HepG2 (cell line): ENCODE data around the gene FAM217B. TPM values are rescaled to one million over a fixed set of nuclear protein-coding genes. Genes with fewer than 3 reads are reported as not detected.

Source experiments
- ARNTL ChIP-seq: sonication (generic); formaldehyde crosslinking; IDR thresholded peaks from 2 replicates; pipeline ENCODE4 v1.4.0; 2020; ENCODE audit warnings: mild to moderate bottlenecking, missing genetic modification reagents
- ATF3 ChIP-seq: sonication (generic); formaldehyde crosslinking; IDR thresholded peaks from 2 replicates; pipeline ENCODE4 v1.4.0; 2020; ENCODE audit warnings: missing genetic modification reagents
- CBX2 ChIP-seq, 2 experiments: fragments of 200-600 bp in 1 of 2; sonication (generic); formaldehyde crosslinking in 1 of 2; IDR thresholded peaks; 2 replicates each; pipeline versions ENCODE4 v1.7.0 to v1.8.1; 2018 to 2022; ENCODE audit warnings: low read depth in 2 of 2, low read length in 1 of 2, mild to moderate bottlenecking in 1 of 2, missing genetic modification reagents in 1 of 2
- ETV5 ChIP-seq: IDR thresholded peaks from 2 replicates; pipeline ENCODE4 v1.6.1; 2018; ENCODE audit warnings: missing biosample characterization, missing genetic modification reagents, inconsistent platforms, borderline replicate concordance
- GABPA ChIP-seq, 2 experiments: IDR thresholded peaks; 2 replicates each; pipeline ENCODE4 v1.6.1; 2011 to 2016; ENCODE audit warnings: low read depth in 2 of 2, low read length in 1 of 2, missing biosample characterization in 1 of 2, missing genetic modification characterization in 1 of 2
- HNF4A ChIP-seq: sonication (generic); formaldehyde crosslinking; IDR thresholded peaks from 2 replicates; pipeline ENCODE4 v1.4.0; 2020; ENCODE audit warnings: missing genetic modification reagents
- KLF11 ChIP-seq: IDR thresholded peaks from 2 replicates; pipeline ENCODE4 v1.6.1; 2016; ENCODE audit warnings: missing compliant biosample characterization
- NFE2L2 ChIP-seq: fragments of 150-350 bp; IDR thresholded peaks from 2 replicates; pipeline ENCODE4 v1.6.1; 2014; ENCODE audit warnings: low read length
- ONECUT2 ChIP-seq: sonication (generic); formaldehyde crosslinking; IDR thresholded peaks from 2 replicates; pipeline ENCODE4 v1.4.0; 2020; ENCODE audit warnings: missing genetic modification reagents
- REST ChIP-seq, 2 experiments: IDR thresholded peaks; 2 replicates each; pipeline ENCODE4 v1.6.1; 2011 to 2012; ENCODE audit warnings: low read length in 2 of 2, borderline replicate concordance in 1 of 2, low read depth in 1 of 2, mild to moderate bottlenecking in 1 of 2, moderate library complexity in 1 of 2
- SMARCE1 ChIP-seq: fragments of 450-650 bp; IDR thresholded peaks from 2 replicates; pipeline ENCODE4 v1.6.1; 2017; ENCODE audit warnings: borderline replicate concordance
- SRY ChIP-seq: sonication (generic); formaldehyde crosslinking; IDR thresholded peaks from 2 replicates; pipeline ENCODE4 v1.8.0; 2022; ENCODE audit warnings: mild to moderate bottlenecking, missing genetic modification reagents
- TBL1XR1 ChIP-seq: fragments of 150-350 bp; IDR thresholded peaks from 2 replicates; pipeline ENCODE4 v1.6.1; 2014; ENCODE audit warnings: borderline replicate concordance, low read length; ENCODE audit not compliant: partially characterized antibody
- ZFP36L1 ChIP-seq: sonication (generic); formaldehyde crosslinking; IDR thresholded peaks from 2 replicates; pipeline ENCODE4 v1.8.0; 2022; ENCODE audit warnings: mild to moderate bottlenecking, missing genetic modification reagents, moderate library complexity
- ZKSCAN1 ChIP-seq: fragments of 150-350 bp; IDR thresholded peaks from 2 replicates; pipeline ENCODE4 v1.6.1; 2014; ENCODE audit warnings: low read length
- ZNF331 ChIP-seq: sonication (generic); formaldehyde crosslinking; IDR thresholded peaks from 2 replicates; pipeline ENCODE4 v1.4.0; 2020; ENCODE audit warnings: missing genetic modification reagents
- ZNF615 ChIP-seq: sonication (generic); formaldehyde crosslinking; IDR thresholded peaks from 2 replicates; pipeline ENCODE4 v1.5.0; 2020; ENCODE audit warnings: mild to moderate bottlenecking, missing genetic modification reagents, borderline replicate concordance
- polyA plus RNA-seq, 8 experiments: library from polyadenylated mRNA; depleted of rRNA in 3 of 8; stranded (reverse) in 7 of 8; unstranded in 1 of 8; fragments of >200 nt; fragmentation: Illumina TruSeq in 4 of 8; extraction: Trizol in 4 of 8; gene quantifications; 2 replicates each; pipeline versions ENCODE4 v1.2.1 to v1.2.3, GENCODE V29; 2011 to 2016; ENCODE audit warnings: low read depth in 4 of 8, missing spikeins in 1 of 8, mixed read lengths in 1 of 8; ENCODE audit not compliant: insufficient read depth in 1 of 8
- total RNA-seq, 5 experiments: library from RNA; depleted of rRNA; stranded (reverse); fragments of >200 nt; fragmentation: Illumina TruSeq; extraction: Trizol; gene quantifications; 2 replicates each; pipeline ENCODE4 v1.2.3, GENCODE V29; 2016; ENCODE audit warnings: low read depth in 1 of 5
- TF ChIP-seq, protein P1 (sequence below): IDR thresholded peaks from 2 replicates; pipeline ENCODE4 v1.6.1; 2016; ENCODE audit warnings: missing compliant biosample characterization, missing genetic modification reagents, borderline replicate concordance
- TF ChIP-seq, protein P2 (sequence below): sonication (generic); formaldehyde crosslinking; IDR thresholded peaks from 2 replicates; pipeline ENCODE4 v1.4.0; 2020; ENCODE audit warnings: missing genetic modification reagents, mild to moderate bottlenecking, borderline replicate concordance
- TF ChIP-seq, protein P3 (sequence below): sonication (generic); formaldehyde crosslinking; IDR thresholded peaks from 2 replicates; pipeline ENCODE4 v1.4.0; 2020; ENCODE audit warnings: missing genetic modification reagents

FAM217B gene
- total and polyA plus RNA-seq, 2 of the 13 experiments (the other 11 are each of a cell fraction or from before 2014, with no cell fraction given), result 11.1 to 14.3 TPM

DNA sequence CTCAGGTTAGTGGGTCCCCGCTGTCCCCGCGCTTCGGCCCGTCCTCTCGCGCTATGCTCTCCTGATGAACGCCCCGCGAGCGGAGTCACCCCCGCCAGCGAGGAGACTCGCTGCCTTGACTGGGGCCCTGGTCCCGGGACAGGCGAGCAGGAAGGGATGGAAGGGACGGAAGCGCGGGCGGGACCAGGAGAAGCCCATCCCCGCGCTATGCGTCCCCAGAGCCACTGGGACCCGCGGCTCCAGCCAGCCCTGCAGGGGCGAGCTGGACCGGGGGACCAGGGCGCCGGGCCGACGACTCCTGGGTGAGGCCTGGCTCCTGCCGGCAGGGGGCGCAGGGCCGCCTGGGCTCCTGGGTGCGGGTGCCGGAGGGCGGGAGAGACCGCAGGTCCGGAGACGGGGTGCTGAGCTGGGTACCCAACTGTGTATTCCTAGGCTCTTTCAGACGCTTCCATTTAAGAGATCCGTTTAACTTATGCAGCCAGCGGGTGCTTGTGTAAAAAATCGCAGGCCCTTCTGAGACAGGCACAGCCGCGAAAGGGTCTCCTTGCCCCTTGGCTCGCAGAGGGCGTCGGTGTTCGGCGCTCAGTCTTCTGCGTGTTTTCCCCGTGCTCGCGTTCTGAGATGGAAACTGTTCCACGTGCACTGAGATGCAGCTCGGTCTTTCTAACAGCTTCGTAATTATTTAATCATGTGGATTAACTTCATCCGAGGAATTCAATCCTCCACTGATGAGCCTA is 6.2 kb upstream of the FAM217B start (continued):
- TF ChIP-seq, protein P1, sequence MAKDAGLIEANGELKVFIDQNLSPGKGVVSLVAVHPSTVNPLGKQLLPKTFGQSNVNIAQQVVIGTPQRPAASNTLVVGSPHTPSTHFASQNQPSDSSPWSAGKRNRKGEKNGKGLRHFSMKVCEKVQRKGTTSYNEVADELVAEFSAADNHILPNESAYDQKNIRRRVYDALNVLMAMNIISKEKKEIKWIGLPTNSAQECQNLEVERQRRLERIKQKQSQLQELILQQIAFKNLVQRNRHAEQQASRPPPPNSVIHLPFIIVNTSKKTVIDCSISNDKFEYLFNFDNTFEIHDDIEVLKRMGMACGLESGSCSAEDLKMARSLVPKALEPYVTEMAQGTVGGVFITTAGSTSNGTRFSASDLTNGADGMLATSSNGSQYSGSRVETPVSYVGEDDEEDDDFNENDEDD (CRISPR knock-in tag), result peak; percentile 78; the same call in 1 of the 2 replicates
- TF ChIP-seq SMARCE1 (no peak), KLF11 (no peak), ARNTL (CRISPR knock-in tag) (no peak), TBL1XR1 (no peak), ZNF331 (0 out of 2 replicates have a peak, but pooled peaks have one; percentile 43), ZKSCAN1 (no peak), ETV5 (CRISPR knock-in tag) (no peak), SRY (CRISPR knock-in tag) (no peak), ONECUT2 (CRISPR knock-in tag) (no peak), CBX2 (IDR thresholded peaks at IDR 0.05; ENCODE audit: low read depth, low read length) (no peak), CBX2 (CRISPR knock-in tag; IDR thresholded peaks at IDR 0.05; ENCODE audit: low read depth) (no peak), GABPA (IDR thresholded peaks at IDR 0.05; ENCODE audit: low read depth, low read length) (no peak), GABPA (CRISPR knock-in tag; IDR thresholded peaks at IDR 0.05; ENCODE audit: low read depth) (no peak), NFE2L2 (no peak), HNF4A (CRISPR knock-in tag) (0 out of 2 replicates have a peak, but pooled peaks have one; percentile 8), ATF3 (peak; percentile 42; the same call in 1 of the 2 replicates), ZFP36L1 (CRISPR knock-in tag) (peak; percentile 64; the same call in 1 of the 2 replicates), ZNF615 (CRISPR knock-in tag) (no peak), REST (IDR thresholded peaks at IDR 0.05; ENCODE audit: borderline replicate concordance in 1 of 2, low read depth in 1 of 2, low read length in 2 of 2) (no peak)
- TF ChIP-seq, protein P2, sequence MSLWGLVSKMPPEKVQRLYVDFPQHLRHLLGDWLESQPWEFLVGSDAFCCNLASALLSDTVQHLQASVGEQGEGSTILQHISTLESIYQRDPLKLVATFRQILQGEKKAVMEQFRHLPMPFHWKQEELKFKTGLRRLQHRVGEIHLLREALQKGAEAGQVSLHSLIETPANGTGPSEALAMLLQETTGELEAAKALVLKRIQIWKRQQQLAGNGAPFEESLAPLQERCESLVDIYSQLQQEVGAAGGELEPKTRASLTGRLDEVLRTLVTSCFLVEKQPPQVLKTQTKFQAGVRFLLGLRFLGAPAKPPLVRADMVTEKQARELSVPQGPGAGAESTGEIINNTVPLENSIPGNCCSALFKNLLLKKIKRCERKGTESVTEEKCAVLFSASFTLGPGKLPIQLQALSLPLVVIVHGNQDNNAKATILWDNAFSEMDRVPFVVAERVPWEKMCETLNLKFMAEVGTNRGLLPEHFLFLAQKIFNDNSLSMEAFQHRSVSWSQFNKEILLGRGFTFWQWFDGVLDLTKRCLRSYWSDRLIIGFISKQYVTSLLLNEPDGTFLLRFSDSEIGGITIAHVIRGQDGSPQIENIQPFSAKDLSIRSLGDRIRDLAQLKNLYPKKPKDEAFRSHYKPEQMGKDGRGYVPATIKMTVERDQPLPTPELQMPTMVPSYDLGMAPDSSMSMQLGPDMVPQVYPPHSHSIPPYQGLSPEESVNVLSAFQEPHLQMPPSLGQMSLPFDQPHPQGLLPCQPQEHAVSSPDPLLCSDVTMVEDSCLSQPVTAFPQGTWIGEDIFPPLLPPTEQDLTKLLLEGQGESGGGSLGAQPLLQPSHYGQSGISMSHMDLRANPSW (CRISPR knock-in tag), result no peak
- TF ChIP-seq, protein P3, sequence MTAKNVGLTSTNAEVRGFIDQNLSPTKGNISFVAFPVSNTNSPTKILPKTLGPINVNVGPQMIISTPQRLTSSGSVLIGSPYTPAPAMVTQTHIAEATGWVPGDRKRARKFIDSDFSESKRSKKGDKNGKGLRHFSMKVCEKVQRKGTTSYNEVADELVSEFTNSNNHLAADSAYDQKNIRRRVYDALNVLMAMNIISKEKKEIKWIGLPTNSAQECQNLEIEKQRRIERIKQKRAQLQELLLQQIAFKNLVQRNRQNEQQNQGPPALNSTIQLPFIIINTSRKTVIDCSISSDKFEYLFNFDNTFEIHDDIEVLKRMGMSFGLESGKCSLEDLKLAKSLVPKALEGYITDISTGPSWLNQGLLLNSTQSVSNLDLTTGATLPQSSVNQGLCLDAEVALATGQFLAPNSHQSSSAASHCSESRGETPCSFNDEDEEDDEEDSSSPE, result 0 out of 2 replicates have a peak, but pooled peaks have one; percentile 56
